ENCODE measurements around the gene ADAM15. TPM values are rescaled to one million over a fixed set of nuclear protein-coding genes. Genes with fewer than 3 reads are reported as not detected.

ADAM15 gene
- total RNA-seq, 4 donors from 2014 or later: 135 to 194 (median 183) TPM

DNA sequence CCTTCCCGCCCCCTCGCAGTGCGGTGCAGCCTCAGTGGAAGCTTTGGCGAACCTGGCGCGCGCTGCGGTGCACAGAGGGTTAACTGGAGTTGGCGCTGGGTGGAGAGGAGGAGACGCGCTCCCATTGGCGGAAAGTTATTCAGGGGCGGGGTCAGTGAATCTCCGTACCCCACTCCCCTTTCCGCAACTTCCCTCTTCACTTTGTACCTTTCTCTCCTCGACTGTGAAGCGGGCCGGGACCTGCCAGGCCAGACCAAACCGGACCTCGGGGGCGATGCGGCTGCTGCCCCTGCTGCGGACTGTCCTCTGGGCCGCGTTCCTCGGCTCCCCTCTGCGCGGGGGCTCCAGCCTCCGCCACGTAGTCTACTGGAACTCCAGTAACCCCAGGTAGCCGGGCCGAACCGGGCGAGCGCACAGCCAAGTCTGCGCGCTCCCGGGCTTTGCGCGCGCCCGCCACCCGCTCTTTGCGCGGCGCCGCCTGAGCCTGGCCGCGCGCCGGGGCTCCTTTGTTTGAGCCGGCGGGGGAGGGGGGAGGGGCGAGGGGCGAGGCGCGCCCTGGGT is 12.5 kb downstream of the ADAM15 start, which contains the start of gene EFNA4:
Gene EFNA4, plus strand, starts transcription at position 191 of the 561 bp plus-strand sequence. Its CDS starts 84 bp downstream, at position 275.
- Histone ChIP-seq H3K9me3 (no peaks in the 10 kb centered on the region), H3K27ac (peak within 1 kb of the TSS; percentile 84 to 92 (median 91)), H3K4me3 (peak within 1 kb of the TSS; percentile 46 to 93 (median 73)), H3K36me3 (peaks cover 0 to 57% (median 8%) of the 10 kb centered on the region in 3 donors), H3K4me1 (peaks cover 31 to 48% (median 33%) of the 10 kb centered on the region in 3 donors), H3K27me3 (no peaks in the 10 kb centered on the region)
- peak; percentile 49 for DNase-seq
- TF ChIP-seq POLR2A (IDR thresholded peaks at IDR 0.05): peak in 2 of 4 donors; percentile 59 to 68
- TF ChIP-seq, protein P1, sequence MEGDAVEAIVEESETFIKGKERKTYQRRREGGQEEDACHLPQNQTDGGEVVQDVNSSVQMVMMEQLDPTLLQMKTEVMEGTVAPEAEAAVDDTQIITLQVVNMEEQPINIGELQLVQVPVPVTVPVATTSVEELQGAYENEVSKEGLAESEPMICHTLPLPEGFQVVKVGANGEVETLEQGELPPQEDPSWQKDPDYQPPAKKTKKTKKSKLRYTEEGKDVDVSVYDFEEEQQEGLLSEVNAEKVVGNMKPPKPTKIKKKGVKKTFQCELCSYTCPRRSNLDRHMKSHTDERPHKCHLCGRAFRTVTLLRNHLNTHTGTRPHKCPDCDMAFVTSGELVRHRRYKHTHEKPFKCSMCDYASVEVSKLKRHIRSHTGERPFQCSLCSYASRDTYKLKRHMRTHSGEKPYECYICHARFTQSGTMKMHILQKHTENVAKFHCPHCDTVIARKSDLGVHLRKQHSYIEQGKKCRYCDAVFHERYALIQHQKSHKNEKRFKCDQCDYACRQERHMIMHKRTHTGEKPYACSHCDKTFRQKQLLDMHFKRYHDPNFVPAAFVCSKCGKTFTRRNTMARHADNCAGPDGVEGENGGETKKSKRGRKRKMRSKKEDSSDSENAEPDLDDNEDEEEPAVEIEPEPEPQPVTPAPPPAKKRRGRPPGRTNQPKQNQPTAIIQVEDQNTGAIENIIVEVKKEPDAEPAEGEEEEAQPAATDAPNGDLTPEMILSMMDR (IDR thresholded peaks at IDR 0.05): no peak
- 0% methylated on average over 13 to 39 of the region's 57 CpGs for whole genome bisulfite sequencing, 2 donors
- intact Hi-C loops (cut with DNase I): loop anchor here (2.0 to 10.0 kb wide), 2 partner anchors 21 to 99 kb away; partner anchors contain the start of gene PYGO2

DNA sequence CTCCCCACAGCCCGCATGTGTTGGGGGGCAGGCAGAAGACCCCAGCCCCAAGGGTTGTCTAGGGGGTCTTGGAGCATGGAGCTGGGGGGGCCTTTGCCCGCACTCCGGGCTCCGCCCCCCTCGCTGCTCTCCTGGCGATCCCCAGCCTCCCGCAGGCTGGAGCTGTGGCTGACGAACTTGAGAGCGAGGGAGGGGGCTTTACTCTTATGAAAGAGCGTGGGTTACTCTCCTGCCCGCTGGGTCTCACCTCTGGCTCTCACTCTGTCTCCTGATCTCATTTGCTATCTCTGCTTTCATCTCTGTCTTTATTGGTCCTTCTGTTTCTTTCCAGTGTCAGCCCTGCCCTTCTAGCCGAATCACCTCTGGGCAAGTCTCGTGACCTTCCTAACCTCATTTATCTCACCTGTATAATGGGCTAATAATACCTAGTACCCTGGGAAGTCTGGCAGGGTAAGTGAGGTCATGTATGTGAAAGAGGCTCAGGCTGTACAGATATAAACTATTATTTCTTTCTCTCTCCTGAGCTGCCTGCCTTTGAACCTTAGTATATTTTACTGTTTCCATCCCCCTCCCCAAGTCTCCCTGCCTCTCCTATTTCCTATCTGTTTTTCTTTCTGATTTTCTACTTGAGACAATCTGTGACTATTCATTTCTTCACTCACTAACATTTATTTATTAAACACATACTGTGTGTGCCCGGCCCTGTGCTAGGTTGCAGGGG is 13.2 kb downstream of the ADAM15 start:
- Histone ChIP-seq H3K27me3 (no peaks in the 10 kb centered on the region), H3K27ac (peak overlapping the region; percentile 84 to 92 (median 91)), H3K4me3 (peak overlapping the region; percentile 46 to 93 (median 73)), H3K9me3 (no peaks in the 10 kb centered on the region), H3K36me3 (peaks cover 0 to 57% (median 6%) of the 10 kb centered on the region in 3 donors), H3K4me1 (peaks cover 31 to 48% (median 33%) of the 10 kb centered on the region in 3 donors)
- TF ChIP-seq, protein P1 (IDR thresholded peaks at IDR 0.05): no peak
- TF ChIP-seq POLR2A (IDR thresholded peaks at IDR 0.05): no peak
- 12 to 36% methylated on average over 3 to 10 of the region's 14 CpGs for WGBS, 2 donors
- intact Hi-C loops (cut with DNase I): loop anchor here (10.0 kb wide), 1 partner anchor 99 kb away; the partner anchor contains the start of gene PYGO2
- no peak for DNase-seq

DNA sequence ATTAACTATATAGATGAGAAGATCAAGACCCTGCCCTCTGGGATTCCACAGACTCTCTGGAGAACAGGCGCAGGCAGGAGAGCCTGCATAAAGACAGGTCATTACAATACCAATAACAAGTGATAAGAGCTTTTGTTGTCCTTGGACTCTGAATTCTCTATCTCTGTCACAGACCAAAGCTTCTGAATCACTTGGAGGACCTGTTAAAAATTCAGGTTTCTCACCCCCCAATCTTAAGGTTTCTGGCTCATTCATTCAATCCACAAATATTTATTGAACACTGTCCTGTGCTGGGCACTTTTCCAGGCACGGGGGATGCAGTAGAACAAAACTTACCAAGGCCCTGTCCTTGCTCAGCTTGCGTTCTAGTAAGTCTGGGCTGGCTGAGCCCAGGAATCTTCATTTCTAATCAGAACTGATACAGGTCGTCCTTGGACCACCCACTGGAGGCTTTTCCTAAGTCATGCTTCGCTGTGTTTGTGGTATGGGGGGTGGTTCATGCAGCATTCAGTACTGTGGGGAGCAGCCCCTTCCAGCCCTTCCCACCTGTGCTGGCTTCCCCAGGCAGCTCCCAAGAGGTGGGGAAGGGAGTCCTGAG is 13.8 kb downstream of the ADAM15 start:
- H3K27me3 ChIP-seq: no peaks in the 10 kb centered on the region
- no peak for DNase-seq
- intact Hi-C loops (cut with DNase I): loop anchor here (10.0 kb wide), 1 partner anchor 100 kb away; the partner anchor contains the start of gene PYGO2
- TF ChIP-seq, protein P1 (IDR thresholded peaks at IDR 0.05): no peak
- TF ChIP-seq POLR2A (IDR thresholded peaks at IDR 0.05): no peak
- peaks cover 33 to 55% (median 33%) of the 10 kb centered on the region in 3 donors for H3K4me1 ChIP-seq
- WGBS, 2 donors: 69 to 80% methylated on average over 5 of the region's 5 CpGs
- H3K9me3 ChIP-seq: no peaks in the 10 kb centered on the region
- H3K27ac ChIP-seq: no peak overlapping the region
- no peak overlapping the region for H3K4me3 ChIP-seq
- peaks cover 0 to 57% (median 0%) of the 10 kb centered on the region in 3 donors for H3K36me3 ChIP-seq

DNA sequence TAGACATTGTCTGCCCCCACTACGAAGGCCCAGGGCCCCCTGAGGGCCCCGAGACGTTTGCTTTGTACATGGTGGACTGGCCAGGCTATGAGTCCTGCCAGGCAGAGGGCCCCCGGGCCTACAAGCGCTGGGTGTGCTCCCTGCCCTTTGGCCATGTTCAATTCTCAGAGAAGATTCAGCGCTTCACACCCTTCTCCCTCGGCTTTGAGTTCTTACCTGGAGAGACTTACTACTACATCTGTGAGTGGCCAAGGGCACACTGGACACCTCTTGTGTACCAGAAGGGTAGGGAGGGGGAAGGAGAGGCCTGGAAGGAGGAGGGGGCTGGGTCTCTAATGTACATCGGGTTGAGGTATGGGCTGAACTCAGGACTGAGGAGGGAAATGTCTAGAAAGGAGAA is 15.7 kb downstream of the ADAM15 start:
- no peak for TF ChIP-seq POLR2A (IDR thresholded peaks at IDR 0.05)
- TF ChIP-seq, protein P1 (IDR thresholded peaks at IDR 0.05): no peak

More for the DNA sequence above, 15.7 kb downstream of the ADAM15 start:
- H3K27me3 ChIP-seq: no peaks in the 10 kb centered on the region
- no peak overlapping the region for H3K4me3 ChIP-seq
- no peak for DNase-seq
- H3K9me3 ChIP-seq: no peaks in the 10 kb centered on the region
- peaks cover 0 to 40% (median 0%) of the 10 kb centered on the region in 3 donors for H3K36me3 ChIP-seq
- WGBS, 2 donors: 29 to 68% methylated on average over 1 to 3 of the region's 8 CpGs
- peaks cover 38 to 62% (median 44%) of the 10 kb centered on the region in 3 donors for H3K4me1 ChIP-seq
- no peak overlapping the region for H3K27ac ChIP-seq
- intact Hi-C loops (cut with DNase I): loop anchor here (10.0 kb wide), 1 partner anchor 102 kb away; the partner anchor contains the start of gene PYGO2
